Measurements from ENCODE around the gene TNFRSF19. TPM values are rescaled to one million over a fixed set of nuclear protein-coding genes. Genes with fewer than 3 reads are reported as not detected.
A peak's percentile ranks its signal among the peaks of the same experiment; 100 is the strongest.

TNFRSF19 gene
- total RNA-seq, 4 donors from 2014 or later, result 0.51 to 1.5 (median 1.0) TPM

- no peaks in the 10 kb centered on the region for H3K27me3 ChIP-seq
- H3K36me3 ChIP-seq, result no peaks in the 10 kb centered on the region
- TF ChIP-seq, protein P1, sequence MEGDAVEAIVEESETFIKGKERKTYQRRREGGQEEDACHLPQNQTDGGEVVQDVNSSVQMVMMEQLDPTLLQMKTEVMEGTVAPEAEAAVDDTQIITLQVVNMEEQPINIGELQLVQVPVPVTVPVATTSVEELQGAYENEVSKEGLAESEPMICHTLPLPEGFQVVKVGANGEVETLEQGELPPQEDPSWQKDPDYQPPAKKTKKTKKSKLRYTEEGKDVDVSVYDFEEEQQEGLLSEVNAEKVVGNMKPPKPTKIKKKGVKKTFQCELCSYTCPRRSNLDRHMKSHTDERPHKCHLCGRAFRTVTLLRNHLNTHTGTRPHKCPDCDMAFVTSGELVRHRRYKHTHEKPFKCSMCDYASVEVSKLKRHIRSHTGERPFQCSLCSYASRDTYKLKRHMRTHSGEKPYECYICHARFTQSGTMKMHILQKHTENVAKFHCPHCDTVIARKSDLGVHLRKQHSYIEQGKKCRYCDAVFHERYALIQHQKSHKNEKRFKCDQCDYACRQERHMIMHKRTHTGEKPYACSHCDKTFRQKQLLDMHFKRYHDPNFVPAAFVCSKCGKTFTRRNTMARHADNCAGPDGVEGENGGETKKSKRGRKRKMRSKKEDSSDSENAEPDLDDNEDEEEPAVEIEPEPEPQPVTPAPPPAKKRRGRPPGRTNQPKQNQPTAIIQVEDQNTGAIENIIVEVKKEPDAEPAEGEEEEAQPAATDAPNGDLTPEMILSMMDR (IDR thresholded peaks at IDR 0.05 in 4 of 5, conservative IDR thresholded peaks at IDR 0.05 in 1 of 5), result no peak
- no peak for TF ChIP-seq POLR2A (IDR thresholded peaks at IDR 0.05)
- DNase-seq (no peak), ATAC-seq (no peak)
- intact Hi-C loops (cut with DNase I; ENCODE audit: low total_unique reads) (no loop called here), in situ Hi-C loops (cut with MboI; ENCODE audit: low sequenced_read_pairs in 4 of 4) (no loop called here)
- H3K27ac ChIP-seq, result no peak overlapping the region
- no peaks in the 10 kb centered on the region for H3K9me3 ChIP-seq
- H3K4me3 ChIP-seq, result no peak overlapping the region
- H3K4me1 ChIP-seq, result peaks cover 0 to 5% of the 10 kb centered on the region in 2 donors
Measured at GRCh38 chr13:23654111-23655110, 84.2 kb downstream of the TNFRSF19 start.

DNA sequence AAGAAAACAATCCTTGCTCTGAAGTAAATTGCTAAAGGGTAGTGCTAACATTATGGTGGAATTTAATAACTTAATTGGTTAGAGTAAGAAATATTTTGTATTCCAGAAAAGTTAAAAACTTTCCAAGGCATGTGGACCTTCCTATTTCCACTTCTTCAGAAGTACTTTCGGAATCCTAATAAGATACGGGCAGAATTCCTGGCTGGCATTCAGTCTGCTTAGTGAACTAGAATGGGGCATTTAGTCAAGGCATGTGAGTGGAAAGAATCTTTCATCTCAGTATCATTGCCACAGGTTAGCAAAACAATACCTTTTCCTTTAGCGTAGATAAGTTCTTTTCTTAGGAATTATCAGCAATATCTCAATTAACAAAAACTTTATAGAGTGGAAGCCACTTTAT lies 85.1 kb downstream of the TNFRSF19 start:
- H3K27ac ChIP-seq, result no peak overlapping the region
- H3K4me3 ChIP-seq, result no peak overlapping the region
- TF ChIP-seq, protein P1 (IDR thresholded peaks at IDR 0.05 in 4 of 5, conservative IDR thresholded peaks at IDR 0.05 in 1 of 5), result no peak
- no peak for TF ChIP-seq POLR2A (IDR thresholded peaks at IDR 0.05)
- in situ Hi-C loops (cut with MboI; ENCODE audit: low sequenced_read_pairs in 4 of 4) (no loop called here), intact Hi-C loops (cut with DNase I; ENCODE audit: low total_unique reads) (no loop called here)
- H3K9me3 ChIP-seq, result no peaks in the 10 kb centered on the region
- peaks cover 0 to 5% of the 10 kb centered on the region in 2 donors for H3K4me1 ChIP-seq
- no peaks in the 10 kb centered on the region for H3K36me3 ChIP-seq
- no peaks in the 10 kb centered on the region for H3K27me3 ChIP-seq
- ATAC-seq (no peak), DNase-seq (no peak)

DNA sequence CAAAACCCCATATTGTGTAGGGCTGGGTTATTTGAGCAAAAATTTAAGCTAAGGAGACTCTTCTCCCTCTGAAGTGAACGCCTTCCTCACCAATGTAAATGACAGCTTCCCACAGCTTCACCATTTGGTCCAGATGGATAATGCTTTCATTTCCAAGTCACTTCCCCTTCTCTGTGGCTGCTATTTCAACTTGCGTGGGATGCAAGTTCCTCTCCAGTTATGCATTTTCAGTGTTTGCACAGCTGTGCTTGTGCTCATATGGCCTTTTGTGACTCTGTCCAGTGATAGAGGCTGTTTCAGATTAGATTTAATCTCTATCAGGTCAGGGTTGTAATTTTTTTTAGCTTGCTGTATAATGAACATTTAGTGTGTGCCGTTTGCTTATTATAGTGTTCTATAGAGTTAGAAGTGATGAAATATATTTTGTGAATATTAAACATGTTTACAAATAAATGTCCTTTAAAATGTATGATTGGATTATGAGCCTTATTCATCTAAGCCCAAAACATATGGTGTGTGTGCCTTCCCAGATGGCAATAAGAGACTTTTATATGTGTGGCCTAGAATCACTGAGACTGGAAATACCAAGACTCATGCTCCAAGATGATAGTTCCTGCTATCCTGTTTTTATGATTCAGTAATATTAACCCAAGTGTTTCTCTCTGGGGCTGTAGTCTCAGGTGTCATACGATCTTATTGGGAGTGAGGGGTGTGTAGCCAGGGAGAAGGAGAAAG lies 86.6 kb downstream of the TNFRSF19 start:
- no peaks in the 10 kb centered on the region for H3K27me3 ChIP-seq
- ATAC-seq (no peak), DNase-seq (no peak)
- in situ Hi-C loops (cut with MboI; ENCODE audit: low sequenced_read_pairs in 4 of 4) (no loop called here), intact Hi-C loops (cut with DNase I; ENCODE audit: low total_unique reads) (no loop called here)
- no peaks in the 10 kb centered on the region for H3K9me3 ChIP-seq
- no peak overlapping the region for H3K4me3 ChIP-seq
- no peaks in the 10 kb centered on the region for H3K36me3 ChIP-seq
- H3K27ac ChIP-seq, result peak overlapping the region in 1 of 4 donors; percentile 20
- peaks cover 0 to 5% of the 10 kb centered on the region in 2 donors for H3K4me1 ChIP-seq
- TF ChIP-seq POLR2A (IDR thresholded peaks at IDR 0.05), result no peak
- TF ChIP-seq, protein P1 (IDR thresholded peaks at IDR 0.05 in 4 of 5, conservative IDR thresholded peaks at IDR 0.05 in 1 of 5), result no peak

DNA sequence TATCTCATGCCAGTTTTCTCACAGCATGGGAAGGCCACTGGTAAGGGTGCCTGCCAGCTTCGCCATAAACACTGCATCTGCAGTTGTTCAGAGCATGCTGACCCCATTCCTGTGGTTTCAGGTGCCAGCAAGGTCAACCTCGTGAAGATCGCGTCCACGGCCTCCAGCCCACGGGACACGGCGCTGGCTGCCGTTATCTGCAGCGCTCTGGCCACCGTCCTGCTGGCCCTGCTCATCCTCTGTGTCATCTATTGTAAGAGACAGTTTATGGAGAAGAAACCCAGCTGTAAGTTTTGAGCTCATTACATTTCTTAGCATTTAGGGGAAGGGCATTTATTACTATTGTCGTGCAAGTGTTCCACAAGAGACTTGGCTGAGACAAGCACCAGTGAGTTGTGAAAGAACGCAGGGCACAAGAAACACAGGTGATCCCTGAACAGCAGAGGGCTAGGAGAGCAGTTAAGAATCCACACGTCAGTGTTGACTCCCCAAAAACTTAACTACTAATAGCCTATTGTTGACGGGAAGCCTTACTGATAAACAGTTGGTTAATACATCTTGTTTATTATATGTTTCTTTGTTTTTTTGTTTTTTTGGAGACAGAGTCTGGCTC lies 88.8 kb downstream of the TNFRSF19 start:
- intact Hi-C loops (cut with DNase I; ENCODE audit: low total_unique reads) (no loop called here), in situ Hi-C loops (cut with MboI; ENCODE audit: low sequenced_read_pairs in 4 of 4) (no loop called here)
- ATAC-seq (peak; percentile 73 to 86), DNase-seq (peak in 1 of 2 donors; percentile 51)
- no peak overlapping the region for H3K4me3 ChIP-seq
- TF ChIP-seq, protein P1 (IDR thresholded peaks at IDR 0.05 in 4 of 5, conservative IDR thresholded peaks at IDR 0.05 in 1 of 5), result no peak
- no peak for TF ChIP-seq POLR2A (IDR thresholded peaks at IDR 0.05)
- H3K27ac ChIP-seq, result peak overlapping the region in 3 of 4 donors; percentile 8 to 43 (median 13)
- H3K4me1 ChIP-seq, result peaks cover 0 to 5% of the 10 kb centered on the region in 2 donors
- no peaks in the 10 kb centered on the region for H3K9me3 ChIP-seq
- no peaks in the 10 kb centered on the region for H3K27me3 ChIP-seq
- H3K36me3 ChIP-seq, result no peaks in the 10 kb centered on the region
